ENCODE results near the gene ZNF675. TPM values are rescaled to one million over a fixed set of nuclear protein-coding genes. Genes with fewer than 3 reads are reported as not detected.
"Not testable (repeated sequence)": the region's sequence is repeated elsewhere in the genome, so short reads cannot be mapped to it uniquely, and the experiment has no call there.

The ZNF675 gene
- 3.7 TPM for total RNA-seq
- long read RNA-seq, transcript ZNF675-201 (4 exons, 2,301 nt): major isoform, 5 of 7 reads
- long read RNA-seq, partial matches to known transcripts: 0 of 7 reads
- long read RNA-seq, other reads (novel, unspliced or antisense): 1 of 7 reads

DNA sequence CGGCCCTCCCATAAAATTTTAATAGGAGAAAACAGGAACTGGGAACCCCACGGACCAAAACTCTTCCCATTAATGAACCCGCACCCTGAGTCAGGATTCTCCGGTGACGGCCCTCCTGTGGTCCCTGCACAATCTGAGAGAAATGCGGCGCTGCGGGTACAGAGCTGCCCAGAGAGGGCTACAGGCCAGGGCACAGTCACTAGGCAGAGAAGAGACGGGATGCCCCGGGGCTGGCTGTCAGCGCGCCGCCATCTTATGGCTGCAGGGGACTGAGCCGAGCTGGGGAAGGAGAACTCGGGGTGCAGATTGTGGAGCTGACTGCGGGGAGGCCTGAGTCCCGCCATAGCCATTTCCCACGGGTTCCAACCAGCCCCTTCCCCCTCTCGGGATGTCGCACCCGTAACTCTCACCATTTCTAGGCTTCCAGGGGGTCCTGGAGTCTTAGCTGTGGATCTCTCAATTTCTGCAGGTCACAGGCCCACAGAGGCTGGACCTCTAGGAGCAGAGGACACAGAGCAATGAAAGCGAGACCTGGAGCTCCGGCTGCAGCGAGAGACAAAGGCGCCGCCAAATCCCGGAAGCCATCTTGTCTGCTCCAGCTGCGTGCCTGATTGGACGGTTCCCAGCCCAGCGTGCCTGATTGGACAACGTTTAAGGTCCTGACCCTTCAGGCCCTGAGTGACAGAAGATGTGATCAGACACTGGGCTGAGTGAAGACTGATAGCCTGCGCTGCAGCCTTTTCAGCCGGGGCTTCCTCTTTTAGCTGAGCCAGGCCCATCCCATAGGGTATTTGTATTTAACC is at the start of gene ZNF675:
ZNF675 (minus strand) TSS at position 592 of the 803 bp plus-strand sequence; CDS start at position 413, 179 bp downstream.
- intact Hi-C loops (cut with DNase I): loop anchor here (10.0 kb wide), 1 partner anchor 68 kb away; the partner anchor contains the start of gene ZNF681
- DNase-seq (peak; percentile 96), ATAC-seq (ENCODE audit: poor library complexity) (peak; percentile 99)

DNA sequence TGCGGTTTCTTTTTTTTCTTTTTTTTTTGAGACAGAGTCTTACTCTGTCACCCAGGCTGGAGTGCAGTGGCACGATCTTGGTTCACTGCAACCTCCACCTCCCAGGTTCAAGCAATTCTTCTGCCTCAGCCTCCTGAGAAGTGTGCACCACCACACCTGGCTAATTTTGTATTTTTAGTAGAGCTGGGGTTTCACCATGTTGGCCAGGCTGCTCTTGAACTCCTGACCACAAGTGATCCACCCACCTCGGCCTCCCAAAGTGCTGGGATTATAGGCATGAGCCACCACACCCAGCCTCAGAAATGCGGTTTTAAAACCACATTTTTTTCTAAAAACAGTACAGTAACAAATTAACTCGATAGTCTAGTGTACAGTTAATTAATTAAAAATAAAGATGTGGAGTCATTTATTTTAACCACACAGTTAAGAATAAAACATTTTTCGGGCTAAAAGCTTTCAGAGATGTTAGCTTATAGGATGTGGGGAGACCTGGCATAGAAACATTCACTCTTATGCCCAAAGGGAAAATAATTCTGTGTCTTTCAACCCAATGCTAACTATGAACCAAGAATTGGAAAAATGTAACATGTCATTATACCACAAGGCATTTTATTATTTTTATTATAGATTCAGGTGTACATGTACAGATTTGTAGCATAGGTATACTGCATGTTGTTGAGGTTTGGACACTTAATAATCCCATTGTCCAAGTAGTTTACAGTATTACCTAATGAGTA is 43.9 kb upstream of the ZNF675 start:
- DNase-seq; ATAC-seq (ENCODE audit: poor library complexity); intact Hi-C loops (cut with DNase I): not testable (repeated sequence)

DNA sequence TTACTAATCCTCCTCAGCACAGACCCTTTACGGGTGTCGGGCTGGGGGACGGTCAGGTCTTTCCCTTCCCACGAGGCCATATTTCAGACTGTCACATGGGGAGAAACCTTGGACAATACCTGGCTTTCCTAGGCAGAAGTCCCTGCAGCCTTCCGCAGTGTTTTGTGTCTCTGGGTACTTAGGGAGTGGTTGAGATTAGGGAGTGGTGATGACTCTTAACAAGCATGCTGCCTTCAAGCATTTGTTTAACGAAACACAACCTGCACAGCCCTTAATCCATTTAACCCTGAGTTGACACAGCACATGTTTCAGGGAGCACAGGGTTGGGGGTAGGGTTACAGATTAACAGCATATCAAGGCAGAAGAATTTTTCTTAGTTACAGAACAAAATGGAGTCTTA is 37.1 kb upstream of the ZNF675 start:
- DNase-seq; ATAC-seq (ENCODE audit: poor library complexity); intact Hi-C loops (cut with DNase I): not testable (repeated sequence)

DNA sequence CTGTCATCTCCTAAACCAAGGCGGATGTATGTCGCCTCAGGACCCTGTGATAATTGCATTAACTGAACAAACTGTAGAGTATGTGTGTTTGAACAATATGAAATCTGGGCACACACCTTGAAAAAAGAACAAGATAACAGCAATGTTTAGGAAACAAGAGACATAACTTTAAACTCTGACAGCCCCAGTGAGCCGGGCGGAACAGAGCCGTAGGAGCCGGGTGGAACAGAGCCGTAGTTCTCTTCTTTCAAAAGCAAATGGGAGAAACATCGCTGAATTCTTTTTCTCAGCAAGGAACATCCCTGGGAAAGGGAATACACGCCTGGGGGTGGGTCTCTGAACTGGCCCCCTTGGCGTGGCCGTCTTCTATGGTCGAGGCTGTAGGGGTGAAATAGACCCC is 31.8 kb upstream of the ZNF675 start:
- DNase-seq (no peak), ATAC-seq (ENCODE audit: poor library complexity) (no peak)
- intact Hi-C loops (cut with DNase I): no loop called here

DNA sequence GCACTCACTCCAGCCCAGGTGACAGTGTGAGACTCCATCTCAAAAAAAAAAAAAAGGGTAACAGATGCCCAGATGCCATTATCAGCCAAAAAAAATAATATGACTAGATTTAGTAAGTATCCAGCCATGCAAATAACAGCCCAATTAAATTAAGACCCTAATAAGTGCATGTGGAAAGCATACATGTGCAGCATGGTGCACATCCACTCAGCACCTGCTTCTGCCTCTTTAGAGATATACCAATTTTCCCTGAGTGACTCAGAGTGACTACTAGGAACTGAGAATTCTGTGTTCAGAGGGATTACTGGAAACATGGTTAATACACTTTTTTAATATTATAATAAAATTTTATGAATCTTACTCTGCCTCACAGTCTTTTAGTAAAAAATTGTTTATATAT is 29.8 kb upstream of the ZNF675 start:
- ATAC-seq (ENCODE audit: poor library complexity): no peak
- intact Hi-C loops (cut with DNase I): no loop called here
- DNase-seq: no peak

DNA sequence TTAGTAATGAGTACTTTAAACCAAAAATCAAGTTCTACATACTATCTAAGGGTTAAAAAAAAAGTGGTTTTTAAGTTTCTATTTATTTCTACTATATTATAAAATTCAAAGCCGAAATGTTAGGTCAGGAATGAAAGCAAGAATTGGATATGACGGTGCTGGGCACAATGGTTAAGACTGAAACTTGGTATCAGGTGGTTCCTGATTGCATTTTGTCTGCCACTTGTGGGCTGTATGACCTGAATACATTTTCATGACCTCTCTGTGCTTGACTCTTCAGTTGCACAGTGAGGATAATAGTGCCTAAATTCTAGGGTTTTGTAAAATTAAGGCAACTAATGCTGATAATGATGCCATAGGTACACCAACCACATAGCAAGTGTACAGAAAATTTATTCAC is 22.3 kb upstream of the ZNF675 start:
- ATAC-seq (ENCODE audit: poor library complexity) (no peak), DNase-seq (no peak)
- intact Hi-C loops (cut with DNase I): no loop called here

DNA sequence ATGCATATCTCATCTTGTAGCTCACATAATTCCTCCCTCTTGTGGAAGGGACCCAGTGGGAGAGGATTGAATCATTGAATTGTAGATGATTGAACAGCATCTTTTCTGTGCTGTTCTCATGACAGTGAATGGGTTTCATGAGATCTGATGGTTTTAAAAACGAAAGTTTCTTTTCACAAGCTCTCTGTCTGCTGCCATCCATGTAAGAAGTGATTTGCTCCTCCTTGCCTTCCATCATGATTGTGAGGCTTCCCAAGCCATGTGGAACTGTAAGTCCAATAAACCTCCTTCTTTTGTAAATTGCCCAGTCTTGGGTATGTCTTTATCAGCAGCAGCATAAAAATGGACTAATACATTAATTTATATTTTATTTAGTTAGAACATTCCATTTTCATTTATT is 19.6 kb upstream of the ZNF675 start:
- intact Hi-C loops (cut with DNase I): no loop called here
- ATAC-seq (ENCODE audit: poor library complexity): no peak
- DNase-seq: no peak

DNA sequence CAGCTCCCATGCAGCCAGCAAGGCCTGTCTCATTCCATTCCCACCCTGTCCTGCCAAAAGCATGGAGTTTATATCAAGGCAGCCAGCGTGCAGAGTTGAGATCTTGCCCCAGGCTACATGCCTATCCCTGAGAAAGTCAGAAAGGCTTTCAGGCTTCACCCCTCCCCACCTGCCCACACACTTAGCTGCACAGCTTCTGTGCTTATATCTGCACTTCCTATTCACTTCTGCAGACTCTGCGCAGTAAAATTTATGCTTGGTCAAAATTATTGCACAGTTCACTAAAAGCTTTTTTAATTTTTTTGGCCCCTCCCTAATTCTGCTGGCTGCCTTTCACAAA is 12.5 kb upstream of the ZNF675 start:
- intact Hi-C loops (cut with DNase I): no loop called here
- peak; percentile 29 for ATAC-seq (ENCODE audit: poor library complexity)
- no peak for DNase-seq

DNA sequence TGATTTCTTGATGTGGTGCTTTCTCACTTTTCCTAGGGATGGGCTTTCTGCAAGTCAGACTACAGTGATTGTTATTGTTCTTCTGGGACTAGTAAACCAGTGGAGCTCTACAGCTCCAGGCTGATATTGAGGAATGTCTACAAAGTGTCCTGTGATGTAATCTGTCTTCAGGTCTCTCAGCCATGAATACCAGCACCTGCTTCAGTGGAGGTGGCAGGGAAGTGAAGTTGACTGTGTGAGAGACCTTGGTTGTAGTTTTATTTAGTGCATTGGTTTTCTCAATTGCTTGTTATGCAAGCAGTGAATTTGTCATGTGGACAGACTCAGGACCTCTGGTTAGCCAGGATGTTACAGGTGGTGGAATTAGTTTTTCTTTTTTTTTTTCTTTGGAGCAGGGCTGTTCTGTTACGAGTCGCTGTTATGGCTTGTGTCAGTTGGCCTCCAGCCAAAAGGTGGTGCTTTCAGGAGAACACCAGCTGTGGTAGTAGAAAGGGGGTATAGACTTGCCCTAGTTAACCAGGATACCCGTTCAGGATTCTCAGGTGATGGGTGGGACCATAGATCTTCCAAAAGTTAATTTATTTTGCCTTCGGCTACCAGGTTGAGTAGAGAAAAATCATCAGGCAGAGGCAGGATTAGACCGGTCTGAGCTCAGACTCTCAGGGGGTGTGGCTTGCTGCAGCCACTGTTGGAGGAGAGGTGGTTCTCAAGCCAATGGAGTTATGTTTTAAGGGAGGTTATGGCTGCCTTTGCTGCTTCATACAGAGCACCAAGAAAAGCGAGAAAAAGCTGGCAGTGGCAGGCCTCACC is 11.9 kb upstream of the ZNF675 start:
- ATAC-seq (ENCODE audit: poor library complexity): peak; percentile 20
- intact Hi-C loops (cut with DNase I): no loop called here
- no peak for DNase-seq

DNA sequence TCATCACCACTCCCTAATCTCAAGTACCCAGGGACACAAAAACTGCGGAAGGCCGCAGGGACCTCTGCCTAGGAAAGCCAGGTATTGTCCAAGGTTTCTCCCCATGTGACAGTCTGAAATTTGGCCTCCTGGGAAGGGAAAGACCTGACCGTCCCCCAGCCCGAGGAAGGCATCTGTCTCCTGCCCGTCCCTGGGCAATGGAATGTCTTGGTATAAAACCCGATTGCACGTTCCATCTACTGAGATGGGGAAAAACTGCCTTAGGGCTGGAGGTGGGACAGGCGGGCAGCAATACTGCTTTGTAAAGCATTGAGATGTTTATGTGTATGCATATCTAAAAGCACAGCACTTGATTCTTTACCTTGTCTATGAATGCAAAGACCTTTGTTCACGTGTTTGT is 5.9 kb upstream of the ZNF675 start:
- intact Hi-C loops (cut with DNase I); DNase-seq; ATAC-seq (ENCODE audit: poor library complexity): not testable (repeated sequence)

DNA sequence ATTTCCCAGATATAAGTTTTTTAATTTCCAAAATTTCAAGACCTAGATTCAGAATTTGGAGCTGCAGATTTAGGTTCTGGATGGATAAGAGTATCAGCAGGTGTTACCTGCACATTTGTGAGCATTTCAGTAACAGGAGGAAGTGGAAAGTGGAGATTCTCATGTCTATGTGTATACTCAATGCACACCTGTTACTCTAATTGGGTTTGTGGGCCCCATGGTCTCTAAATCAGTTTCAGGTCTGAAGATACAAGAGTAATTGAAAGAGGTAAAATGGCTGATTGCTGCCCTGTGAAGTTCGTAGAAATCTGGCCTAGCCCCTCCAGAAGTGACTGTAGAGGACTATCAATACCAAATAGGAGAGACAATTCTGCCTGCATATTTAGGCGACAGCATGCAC is 13.9 kb downstream of the ZNF675 start:
- no peak for ATAC-seq (ENCODE audit: poor library complexity)
- intact Hi-C loops (cut with DNase I): no loop called here

DNA sequence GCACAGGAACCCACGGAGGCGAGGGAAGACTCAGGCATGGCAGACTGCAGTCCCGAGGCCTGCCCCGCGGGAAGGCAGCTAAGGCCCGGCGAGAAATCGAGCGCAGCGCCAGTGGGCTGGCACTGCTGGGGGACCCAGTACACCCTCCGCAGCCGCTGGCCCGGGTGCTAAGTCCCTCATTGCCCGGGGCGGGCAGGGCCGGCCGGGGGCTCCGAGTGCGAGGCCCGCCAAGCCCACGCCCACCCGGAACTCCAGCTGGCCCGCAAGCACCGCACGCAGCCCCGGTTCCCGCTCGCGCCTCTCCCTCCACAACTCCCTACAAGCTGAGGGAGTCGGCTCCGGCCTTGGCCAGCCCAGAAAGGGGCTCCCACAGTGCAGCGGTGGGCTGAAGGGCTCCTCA is 18.4 kb downstream of the ZNF675 start:
- intact Hi-C loops (cut with DNase I); ATAC-seq (ENCODE audit: poor library complexity); DNase-seq: not testable (repeated sequence)

More for the DNA sequence above, 13.9 kb downstream of the ZNF675 start:
- no peak for DNase-seq

DNA sequence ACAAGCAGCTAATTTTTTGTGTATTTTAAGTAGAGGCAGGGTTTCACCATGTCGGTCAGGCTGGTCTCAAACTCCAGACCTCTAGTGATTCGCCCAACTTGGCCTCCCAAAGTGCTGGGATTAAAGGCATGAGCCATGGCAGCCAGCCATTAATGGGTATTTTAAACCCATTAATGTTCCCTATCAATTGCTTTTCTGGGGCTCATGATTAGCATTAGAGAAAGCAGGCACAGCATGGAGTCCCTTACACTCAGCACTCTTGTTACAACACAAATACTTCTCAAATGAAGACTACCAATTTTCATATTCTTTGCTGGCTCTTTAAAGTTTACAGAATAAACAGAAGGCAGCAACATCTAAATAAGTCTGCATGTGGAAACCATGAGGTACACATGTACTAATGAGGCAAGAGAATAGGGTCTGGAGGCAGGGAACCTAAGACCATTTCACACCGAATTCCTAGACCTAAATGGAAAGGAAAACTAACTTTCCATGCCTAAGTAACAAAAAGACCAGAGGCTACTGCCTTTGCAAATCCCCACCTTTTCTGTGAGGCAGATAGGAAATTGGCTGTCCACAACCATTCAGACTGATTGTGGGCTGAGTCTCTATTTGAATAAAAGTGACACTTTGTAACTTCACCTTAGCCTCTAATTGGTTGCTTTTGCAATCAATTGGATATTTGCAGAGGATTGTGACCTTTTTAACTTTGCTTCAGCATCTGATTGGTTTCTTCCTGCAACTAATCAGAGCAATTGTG is 21.2 kb downstream of the ZNF675 start:
- intact Hi-C loops (cut with DNase I): no loop called here
- DNase-seq (no peak), ATAC-seq (ENCODE audit: poor library complexity) (no peak)

DNA sequence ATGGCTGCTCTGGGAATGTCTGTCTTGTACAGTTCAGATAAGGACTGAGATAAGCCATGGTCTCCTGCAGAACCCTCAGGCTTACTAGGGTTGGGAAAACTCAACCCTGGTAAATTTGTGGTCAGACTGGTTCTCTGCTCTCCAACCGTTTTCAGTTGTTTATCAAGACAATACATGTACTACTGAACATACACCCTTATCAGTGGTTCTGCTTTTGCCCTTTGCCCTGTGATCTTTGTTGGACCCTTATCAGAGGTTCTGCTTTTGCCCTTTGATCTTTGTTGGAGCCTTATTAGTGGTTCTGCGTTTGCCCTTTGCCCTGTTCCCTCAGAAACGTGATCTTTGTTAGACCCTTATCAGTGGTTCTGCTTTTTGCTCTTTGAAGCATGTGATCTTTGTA is 37.2 kb downstream of the ZNF675 start:
- ATAC-seq (ENCODE audit: poor library complexity); intact Hi-C loops (cut with DNase I); DNase-seq: not testable (repeated sequence)

Data from Right ventricle myocardium superior (tissue), 1 donor.